CD4-positive, alpha-beta T cell treated with Interferon gamma for 1 hour (primary cell): ENCODE results near the gene SUGP1.
"Not testable (repeated sequence)": the region's sequence is repeated elsewhere in the genome, so short reads cannot be mapped to it uniquely, and the experiment has no call there.

Experiments
- DNase-seq: peaks from one replicate; pipeline ENCODE4 v3.0.0-alpha.2; 2020

SUGP1 gene

DNA sequence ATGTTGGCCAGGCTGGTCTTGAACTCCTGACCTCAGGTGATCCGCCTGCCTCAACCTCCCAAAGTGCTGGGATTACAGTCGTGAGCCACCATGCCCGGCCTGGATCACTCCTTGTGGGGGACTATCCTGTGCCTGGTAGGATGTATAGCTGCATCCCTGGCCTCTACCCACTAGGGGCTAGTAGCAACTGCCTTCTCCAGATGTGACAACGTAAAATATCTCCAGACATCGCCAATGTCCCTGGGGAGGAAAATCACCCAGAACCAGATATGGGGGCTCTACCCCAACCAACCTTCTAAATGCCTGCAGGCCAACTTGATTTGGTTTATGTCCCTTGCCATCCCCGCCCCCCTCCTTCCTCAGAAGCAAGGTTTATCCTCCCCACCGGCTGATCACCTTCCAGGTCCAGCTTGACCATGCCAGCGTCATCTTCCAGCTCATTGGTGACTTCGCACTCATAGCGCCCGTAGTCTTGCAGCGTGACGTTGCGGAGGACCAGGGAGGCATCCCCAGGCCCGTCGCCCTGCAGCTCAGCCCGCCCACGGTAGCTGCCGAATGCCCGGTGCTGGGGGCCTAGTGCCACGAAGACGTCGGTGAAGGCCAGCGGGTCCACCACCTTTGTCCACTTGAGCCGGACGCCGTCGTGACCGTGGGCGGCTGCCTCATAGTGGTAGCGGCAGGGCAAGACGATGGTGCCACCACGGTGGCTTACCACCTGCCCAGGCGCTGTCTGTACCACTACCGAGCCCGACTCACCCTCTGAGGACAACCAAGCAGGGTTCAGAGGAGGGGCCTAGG, 59.7 kb downstream of the SUGP1 start:
- no peak for DNase-seq

GRCh38 chr19:19259741-19260140, 60.6 kb downstream of the SUGP1 start:
- DNase-seq: no peak

GRCh38 chr19:19258589-19259338, 61.5 kb downstream of the SUGP1 start:
- DNase-seq: no peak

DNA sequence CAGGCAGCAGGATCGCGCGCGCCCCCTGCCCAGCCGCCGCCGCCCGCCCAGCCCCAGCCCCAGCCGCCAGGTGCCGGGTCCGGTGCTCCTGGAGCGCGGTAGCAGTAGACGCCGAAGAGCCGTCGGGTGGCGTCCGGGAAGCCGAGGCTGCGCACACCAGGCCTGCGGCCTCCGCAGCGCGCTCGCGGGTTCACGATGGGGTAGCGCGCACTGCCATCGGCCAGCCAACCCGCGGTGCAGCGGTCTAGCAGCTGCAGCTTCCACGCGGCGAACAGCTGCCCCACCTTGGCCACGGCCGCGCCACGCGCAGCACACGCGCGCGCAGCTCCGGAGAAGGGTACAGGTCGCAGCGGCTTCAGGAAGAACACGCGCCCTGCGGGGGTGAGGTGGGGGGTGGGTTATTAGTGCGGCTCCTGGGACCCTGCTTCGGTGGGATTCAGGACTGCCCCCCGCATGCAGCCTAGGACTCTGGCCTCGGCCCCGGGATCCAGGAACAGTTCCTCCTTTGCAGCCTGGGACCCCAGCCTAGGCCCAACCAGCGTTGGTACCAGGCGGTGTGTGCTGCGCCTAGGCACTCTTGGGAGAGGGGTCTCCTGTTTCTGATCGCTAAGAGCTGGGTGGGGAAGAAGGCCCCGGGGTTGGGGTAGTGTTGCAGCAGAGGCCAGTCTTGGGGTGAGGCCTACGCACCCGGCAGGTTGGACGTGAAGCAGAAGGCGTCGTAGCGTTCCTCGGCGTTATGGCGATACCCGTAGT, 62.3 kb downstream of the SUGP1 start:
- no peak for DNase-seq

- no peak for DNase-seq
Observed at GRCh38 chr19:19257137-19257536, 63.2 kb downstream of the SUGP1 start.

- DNase-seq: no peak
Observed at GRCh38 chr19:19256072-19256969, 64.0 kb downstream of the SUGP1 start.

DNA sequence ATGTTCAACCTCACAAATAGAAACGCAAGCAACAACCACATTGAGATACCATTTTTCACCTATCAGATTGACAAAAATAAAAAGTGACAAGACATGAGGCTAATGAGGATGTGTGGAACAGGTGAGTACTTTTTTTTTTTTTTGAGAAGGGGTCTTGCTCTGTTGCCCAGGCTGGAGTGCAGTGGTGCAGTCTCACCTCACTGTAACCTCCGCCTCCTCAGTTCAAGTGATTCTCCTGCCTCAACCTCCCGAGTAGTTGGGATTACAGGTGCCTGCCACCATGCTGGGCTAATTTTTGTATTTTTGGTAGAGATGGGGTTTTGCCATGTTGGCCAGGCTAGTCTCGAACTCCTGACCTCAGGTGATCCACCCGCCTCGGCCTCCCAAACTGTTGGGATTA, 66.9 kb downstream of the SUGP1 start:
- not testable (repeated sequence) for DNase-seq

DNA sequence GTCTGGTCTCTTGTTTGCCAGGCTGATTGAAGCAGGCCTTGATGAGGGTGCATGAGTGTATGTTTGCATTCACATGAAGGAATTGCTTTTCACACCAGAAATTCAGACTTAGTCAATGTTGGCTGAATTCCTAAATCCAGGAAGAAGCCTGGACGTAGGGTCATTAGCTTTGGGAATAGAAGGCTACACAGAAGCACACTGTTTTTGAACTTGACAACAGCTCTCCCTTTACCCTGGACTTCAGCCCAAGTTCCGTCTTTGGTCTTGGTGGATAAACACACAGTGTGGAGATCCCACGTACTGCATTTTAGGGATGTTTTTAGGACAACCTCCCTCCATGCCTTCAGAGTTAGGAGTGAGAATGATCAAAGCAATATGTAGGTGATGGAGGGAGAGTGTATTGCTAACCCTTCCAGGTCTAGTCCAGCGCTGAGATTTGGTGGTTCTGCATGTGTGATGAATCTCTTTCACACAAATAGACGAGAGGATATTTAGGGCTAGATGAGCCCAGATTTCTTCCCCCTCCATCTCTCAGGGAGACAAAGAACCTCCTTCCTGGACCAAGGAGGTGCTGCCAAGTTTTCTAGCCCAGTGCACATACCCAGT, 70.0 kb downstream of the SUGP1 start:
- no peak for DNase-seq

GRCh38 chr19:19240476-19240875, 79.8 kb downstream of the SUGP1 start:
- no peak for DNase-seq

DNA sequence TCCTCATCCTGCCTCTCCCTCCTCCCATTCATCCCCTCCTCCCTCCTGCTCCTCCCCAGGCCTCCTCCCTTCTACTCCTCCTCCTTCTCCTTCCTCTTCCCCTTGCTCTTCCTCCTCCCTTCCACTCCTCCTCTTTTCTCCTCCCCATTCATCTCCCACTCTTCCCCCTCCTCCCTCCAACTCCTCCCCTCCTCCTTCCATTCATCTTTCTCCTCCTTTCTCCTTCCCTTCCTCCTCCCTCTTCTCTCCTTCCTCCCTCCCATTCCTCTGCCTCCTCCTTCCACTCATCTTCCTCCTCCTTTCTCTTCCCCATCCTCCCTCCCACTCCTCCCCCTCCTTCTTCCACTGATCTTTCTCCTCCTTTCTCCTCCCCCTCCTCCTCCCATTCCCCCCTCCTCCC, 80.6 kb downstream of the SUGP1 start:
- DNase-seq: no peak

GRCh38 chr19:19238126-19238894, 82.0 kb downstream of the SUGP1 start:
- no peak for DNase-seq

DNA sequence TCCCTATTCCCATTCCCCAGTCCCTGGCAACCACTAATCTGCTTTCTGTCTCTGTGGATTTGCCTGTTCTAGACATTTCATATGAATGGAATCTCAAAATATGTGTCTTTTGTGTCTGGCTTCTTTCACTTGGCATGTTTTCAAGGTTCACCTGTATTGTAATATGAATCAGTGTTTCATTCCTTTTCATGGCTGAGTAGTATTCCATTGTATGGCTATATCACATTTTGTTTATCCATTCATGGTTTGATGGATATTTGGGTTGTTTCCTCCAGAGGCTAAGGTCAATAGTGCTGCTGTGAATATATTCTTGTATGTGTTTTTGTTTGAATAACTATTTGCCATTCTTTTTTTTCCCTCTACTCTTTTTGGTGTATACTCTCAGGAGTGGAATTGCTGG, 84.1 kb downstream of the SUGP1 start:
- no peak for DNase-seq

GRCh38 chr19:19234220-19234816, 86.0 kb downstream of the SUGP1 start:
- no peak for DNase-seq

GRCh38 chr19:19232261-19232721, 88.0 kb downstream of the SUGP1 start:
- DNase-seq: no peak

DNA sequence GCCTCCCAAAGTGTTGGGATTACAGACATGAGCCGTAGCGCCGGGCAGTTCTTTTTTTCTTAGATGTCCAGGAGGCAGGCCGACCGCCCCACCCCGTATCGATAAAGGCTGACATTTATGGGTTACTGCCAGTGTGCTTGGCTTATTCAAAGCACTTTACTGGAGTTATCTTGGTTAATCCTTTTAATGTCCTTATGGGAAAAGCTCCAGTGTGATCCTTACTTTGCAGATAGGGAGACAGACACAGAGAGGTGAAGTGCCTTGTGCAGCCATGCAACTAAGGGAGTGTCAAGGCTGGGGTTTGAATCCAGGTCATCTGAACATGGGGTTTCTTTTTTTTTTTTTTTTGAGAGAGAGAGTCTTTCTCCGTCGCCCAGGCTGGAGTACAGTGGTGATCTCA, 89.3 kb downstream of the SUGP1 start:
- DNase-seq: no peak

- DNase-seq: no peak
Observed at GRCh38 chr19:19229701-19230100, 90.6 kb downstream of the SUGP1 start.

DNA sequence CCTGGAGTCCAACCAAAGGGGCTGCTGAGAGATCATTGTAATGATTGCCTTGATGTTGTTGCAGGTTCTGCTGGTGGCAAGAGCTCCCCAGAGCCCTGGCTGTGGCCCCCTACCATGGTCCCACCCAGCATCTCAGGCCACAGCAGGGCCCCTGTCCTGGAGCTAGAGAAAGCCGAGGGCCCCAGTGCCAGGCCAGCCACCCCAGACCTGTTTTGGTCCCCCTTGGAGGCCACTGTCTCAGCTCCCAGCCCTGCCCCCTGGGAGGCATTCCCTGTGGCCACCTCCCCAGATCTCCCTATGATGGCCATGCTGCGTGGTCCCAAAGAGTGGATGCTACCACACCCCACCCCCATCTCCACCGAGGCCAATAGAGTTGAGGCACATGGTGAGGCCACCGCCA, 93.1 kb downstream of the SUGP1 start:
- DNase-seq: no peak

DNA sequence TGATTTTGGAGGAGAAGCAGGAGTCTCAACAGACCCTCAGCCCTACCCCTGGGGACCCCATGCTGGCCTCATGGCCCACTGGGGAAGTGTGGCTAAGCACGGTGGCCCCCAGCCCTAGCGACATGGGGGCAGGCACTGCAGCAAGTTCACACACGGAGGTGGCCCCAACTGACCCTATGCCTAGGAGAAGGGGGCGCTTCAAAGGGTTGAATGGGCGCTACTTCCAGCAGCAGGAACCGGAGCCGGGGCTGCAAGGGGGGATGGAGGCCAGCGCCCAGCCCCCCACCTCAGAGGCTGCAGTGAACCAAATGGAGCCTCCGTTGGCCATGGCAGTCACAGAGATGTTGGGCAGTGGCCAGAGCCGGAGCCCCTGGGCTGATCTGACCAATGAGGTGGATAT, 93.6 kb downstream of the SUGP1 start:
- DNase-seq: no peak

DNA sequence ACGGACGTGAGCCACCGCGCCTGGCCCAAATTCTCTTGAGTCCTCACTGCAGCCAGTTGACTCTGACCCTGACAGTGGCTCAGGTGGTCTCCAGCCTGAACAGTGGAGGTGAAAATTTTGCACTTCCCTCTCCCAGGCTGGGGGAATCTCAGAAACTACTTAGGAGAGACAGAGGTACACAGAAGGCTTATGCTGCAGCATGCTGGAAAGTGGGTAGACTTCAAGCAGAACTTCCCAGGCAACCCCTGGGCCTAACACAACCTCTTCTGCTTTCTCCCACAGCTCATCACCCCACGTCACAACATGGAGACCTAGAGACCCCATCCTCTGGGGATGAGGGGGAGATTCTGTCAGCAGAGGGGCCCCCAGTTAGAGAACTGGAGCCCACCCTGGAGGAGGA, 94.1 kb downstream of the SUGP1 start:
- DNase-seq: no peak
